HG03520 (cell line): ENCODE results near the gene GLB1L.
"Not testable (repeated sequence)": the region's sequence is repeated elsewhere in the genome, so short reads cannot be mapped to it uniquely, and the experiment has no call there.

Experiments
- ATAC-seq: cut with Tn5 transposase; IDR thresholded peaks from one replicate; pipeline ENCODE4 v1.9.1; 2021; ENCODE audit warnings: mild to moderate bottlenecking, moderate library complexity; ENCODE audit not compliant: unreplicated experiment

GLB1L gene

GRCh38 chr2:219281588-219281987 lies 36.3 kb upstream of the GLB1L start:
- no peak for ATAC-seq

DNA sequence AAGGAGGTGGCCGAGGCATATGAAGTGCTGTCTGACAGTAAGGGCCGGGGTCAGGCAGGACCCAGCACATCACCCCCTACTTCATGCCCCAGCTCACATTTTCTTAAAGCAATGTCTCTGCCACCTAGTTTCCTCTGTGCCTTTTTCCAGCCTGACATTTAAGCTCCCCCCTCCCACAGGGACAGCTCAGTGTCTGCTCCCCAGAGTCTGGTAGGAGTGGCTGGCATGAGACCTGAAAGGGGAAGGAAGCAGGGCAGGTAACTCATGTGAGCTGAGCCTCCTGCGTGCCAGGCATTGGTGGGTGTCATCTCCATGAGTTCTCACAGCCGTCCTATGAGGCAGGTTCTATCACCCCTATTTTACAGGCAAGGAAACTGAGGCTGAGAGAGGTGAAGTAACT lies 35.4 kb upstream of the GLB1L start:
- no peak for ATAC-seq

GRCh38 chr2:219279916-219280516 lies 34.8 kb upstream of the GLB1L start:
- ATAC-seq: no peak

DNA sequence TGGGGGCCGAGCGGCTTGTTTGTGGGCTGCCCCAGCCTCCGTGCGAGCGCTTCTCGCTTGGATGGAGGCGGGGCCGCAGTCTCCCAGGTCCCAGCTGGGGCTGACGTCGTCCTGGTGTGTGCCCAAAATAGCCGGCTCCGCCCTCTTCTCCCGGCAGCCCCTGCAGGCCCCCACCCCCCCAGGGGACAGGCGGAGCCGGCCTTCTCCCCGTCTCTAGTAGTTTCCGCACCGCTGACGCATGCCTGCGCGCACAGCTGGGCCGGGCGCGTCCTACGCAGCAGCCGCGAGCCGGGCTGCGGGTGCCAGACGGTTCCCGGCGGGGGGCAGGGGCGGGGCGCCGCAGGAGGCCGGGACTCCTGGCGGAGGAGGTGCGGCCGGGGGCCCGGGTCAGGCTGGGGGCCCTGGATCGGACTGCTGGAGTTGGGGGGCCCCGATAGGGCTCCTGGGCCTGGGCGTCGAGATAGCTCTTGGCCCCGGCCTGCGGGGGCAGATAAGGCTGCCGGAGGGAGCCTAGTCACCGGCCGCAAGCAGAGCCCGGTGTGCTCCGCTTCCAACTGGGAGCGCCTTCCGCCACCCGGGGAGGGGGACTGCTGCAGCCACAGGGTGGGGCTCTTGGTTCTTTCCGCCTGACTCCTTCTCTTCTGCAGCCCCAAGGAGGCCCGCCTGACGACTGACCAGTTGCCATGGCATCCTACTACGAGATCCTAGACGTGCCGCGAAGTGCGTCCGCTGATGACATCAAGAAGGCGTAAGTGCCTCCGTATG lies 34.1 kb upstream of the GLB1L start, which contains the start of gene DNAJB2:
Gene DNAJB2 (plus strand): TSS at position 216 of the 765 bp plus-strand sequence. CDS start 468 bp downstream, at position 684.
- peak; percentile 85 for ATAC-seq

GRCh38 chr2:219278655-219279150 lies 33.5 kb upstream of the GLB1L start:
- ATAC-seq: no peak

DNA sequence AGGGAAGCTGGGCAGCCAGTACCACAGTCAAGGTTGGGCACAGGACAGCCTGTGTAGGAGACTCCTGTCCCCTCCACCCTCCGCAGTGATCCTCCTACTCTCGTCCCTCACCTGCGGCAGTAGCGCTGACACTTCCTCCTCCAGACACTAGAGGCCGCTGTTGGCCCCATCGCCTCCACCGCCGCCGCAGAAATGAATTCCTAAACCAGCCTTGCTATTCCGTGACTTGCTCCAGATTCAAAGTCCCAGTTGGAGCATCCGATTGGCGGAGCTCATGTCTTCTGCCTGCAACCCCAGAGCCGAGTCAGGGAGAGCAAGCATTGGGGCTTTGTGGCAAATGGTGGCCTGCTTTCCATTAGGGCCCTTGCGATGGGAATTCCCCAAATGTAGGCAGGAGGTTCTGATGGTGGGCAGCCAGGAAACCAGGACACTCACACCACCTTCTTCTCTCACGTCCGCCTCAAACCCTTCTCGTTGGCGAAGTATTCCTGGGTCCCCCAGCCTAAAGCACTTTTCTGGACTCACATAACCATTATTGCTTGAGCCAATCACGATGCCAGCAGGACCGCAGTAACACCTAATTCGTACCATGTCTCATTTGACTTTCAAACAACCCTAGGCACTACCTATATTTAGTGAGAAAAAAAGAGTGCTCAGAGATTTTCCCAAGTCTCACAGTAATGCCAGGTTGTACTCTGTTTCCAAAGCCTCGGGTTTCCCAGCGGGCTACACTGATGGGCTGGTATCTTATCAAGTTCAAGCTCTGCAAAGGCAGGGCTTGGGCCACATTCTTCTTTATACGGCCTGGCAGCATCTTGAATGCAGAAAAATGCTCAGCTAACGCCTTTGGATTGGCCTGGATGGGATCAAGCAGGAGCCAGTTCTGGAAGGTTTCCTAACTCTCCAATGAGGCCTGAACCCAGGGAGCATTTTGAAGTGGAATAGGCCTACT lies 32.7 kb upstream of the GLB1L start:
- peak; percentile 24 for ATAC-seq

GRCh38 chr2:219274361-219274921 lies 29.2 kb upstream of the GLB1L start:
- ATAC-seq: no peak

- ATAC-seq: no peak
Measured at GRCh38 chr2:219273937-219274336, 28.7 kb upstream of the GLB1L start.

DNA sequence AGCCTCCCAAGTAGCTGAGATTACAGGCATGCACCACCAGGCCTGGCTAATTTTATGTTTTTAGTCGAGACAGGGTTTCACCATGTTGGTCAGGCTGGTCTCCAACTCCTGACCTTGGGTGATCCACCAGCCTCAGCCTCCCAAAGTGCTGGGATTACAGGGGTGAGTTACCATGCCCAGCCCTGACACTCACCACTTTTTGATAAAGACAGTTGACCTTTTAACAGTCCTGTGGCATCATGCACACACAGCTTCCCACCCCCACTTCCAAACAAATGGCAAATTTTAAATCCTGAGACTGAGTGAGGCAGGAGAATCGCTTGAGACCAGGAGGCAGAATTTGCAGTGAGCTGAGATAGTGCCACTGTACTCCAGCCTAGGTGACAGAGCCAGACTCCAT lies 27.8 kb upstream of the GLB1L start:
- no peak for ATAC-seq

- no peak for ATAC-seq
Measured at GRCh38 chr2:219272356-219272755, 27.1 kb upstream of the GLB1L start.

- no peak for ATAC-seq
Measured at GRCh38 chr2:219271021-219271420, 25.8 kb upstream of the GLB1L start.

- ATAC-seq: no peak
Measured at GRCh38 chr2:219270055-219270372, 24.8 kb upstream of the GLB1L start.

DNA sequence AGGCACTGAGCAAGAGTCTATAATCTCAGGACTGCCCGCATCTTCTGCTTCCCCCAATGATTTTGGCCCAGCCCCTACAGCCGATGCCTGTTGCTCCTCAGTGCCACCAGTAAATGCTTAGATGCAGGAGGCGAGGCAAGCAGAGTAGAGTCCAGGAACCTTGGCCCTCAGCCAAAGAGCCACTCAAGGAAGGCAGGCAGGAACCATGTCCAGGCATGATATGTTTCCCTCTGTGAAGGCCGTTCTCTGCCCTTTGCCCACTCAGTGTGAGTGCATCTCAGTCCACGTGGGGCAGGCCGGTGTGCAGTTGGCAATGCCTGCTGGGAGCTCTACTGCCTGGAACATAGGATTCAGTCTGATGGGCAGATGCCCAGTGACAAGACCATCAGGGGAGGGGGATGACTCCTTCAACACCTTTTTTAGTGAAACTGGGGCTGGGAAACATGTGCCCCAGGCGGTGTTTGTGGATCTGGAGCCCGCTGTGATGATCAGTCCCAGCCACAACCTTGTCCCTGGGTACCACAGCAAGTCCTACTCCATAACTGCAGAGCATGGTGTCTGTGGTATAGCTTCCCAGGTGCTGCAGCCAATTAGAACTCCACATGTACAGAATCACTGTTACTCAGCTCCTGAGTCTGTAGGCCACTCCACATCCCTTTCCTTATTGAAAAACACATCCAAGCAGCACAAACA lies 24.3 kb upstream of the GLB1L start:
- no peak for ATAC-seq

DNA sequence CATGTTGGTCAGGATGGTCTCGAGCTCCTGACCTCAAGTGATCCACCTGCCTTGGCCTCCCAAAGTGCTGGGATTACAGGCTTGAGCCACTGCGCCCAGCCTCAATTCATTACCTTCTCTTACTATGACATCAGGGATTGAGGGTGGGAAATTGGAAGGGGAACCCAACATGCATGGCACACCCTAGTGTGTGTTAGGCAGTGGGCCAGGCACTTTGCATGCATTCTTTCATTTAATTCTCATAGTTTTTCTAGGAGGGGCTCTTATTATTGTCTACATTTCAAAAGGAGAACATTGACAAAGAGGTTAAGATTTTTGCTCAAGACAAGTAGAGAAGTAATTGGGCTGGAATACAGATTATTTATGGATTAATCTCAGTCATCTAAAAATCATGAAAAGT lies 23.1 kb upstream of the GLB1L start:
- ATAC-seq: no peak

DNA sequence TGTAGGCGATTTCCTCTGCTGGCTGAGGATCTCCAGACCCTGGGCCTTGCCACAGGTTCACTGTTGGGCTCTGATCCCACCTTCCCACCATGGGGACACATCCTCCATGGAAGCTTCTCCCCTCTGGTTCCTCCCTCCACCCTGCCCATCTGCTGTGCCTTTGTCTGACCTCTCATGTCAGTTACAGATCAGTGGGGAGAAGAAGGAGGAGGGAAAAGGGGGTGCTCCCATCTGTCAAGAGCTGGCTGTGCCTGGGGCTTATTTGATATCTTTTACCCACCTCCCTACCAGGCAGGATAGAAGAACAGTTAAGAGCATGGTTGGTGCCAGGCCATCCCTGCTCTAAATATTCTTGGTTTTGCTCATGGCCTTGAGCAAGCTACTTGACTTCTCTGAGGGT lies 21.6 kb upstream of the GLB1L start:
- no peak for ATAC-seq

DNA sequence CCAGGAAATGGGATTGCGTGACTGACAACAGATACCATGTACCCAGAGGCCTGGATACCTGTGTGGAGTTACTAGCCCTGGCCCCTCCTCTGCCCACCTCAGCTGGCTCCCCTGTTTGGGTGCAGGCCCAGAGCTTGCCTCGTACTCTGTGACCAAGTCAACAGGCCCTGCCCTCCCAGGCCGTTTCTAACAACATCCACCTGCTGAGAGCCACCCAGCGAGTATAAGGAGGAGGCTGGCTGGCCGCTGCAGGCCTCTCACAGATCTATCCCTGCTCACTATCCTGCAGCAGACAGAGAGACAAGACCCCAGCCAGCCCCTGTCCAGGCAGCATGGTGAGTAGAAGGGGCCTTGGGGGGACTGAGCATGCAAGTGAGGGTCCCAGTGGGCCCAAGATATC lies 21.0 kb upstream of the GLB1L start:
- no peak for ATAC-seq

DNA sequence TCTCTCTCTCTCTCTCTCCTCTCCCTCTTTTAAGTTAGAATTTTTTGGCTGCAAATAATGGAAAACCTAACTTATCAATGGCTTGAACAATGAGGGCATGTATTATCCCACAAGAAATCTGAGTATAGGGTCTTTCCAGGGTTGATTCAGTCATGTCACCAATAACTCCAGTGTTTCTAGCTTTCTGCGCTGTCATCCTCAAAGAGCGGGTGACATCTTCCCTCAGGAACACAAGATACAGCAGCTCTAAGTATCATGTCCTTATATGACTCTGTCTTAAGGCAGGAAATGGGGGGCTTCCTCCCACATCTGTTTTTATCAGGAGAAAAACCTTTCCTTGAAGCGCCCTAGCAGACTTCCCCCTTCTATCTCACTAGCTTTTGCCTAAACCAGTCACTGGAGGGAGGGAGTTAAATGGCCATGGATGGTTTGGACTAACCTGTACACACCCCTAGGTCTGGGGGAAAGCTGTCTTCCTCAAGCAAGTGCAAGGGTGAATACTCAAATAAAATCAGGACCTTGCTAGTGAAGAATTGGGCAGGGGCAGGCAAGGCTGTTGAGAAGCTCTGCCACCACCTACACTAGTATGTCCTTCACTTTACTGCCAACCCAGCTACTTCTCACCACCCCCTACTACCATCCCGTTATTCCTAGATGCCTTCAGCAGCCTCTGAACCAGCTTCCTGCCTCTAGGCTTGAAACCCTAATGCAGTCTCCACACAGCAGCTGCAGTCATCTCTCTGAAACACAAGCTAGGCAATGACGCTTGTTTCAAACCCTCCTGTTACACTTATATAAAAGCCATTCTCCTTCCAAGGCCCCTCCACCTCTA lies 16.0 kb upstream of the GLB1L start:
- no peak for ATAC-seq

DNA sequence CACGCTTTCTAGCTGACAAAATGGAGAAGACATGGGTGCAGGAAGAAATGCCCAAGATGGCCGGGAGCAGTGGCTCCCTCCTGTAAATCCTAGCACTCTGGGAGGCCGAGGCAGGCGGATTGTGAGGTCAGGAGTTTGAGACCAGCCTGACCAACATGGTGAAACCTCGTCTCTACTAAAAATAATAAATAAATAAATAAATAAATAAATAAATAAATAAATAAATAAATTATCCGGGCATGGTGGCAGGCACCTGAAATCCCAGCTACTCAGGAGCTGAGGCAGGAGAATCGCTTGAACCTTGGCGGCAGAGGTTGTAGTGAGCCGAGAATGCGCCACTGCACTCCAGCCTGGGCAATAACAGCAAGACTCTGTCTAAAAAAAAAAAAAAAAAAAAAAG lies 13.7 kb upstream of the GLB1L start:
- not testable (repeated sequence) for ATAC-seq

DNA sequence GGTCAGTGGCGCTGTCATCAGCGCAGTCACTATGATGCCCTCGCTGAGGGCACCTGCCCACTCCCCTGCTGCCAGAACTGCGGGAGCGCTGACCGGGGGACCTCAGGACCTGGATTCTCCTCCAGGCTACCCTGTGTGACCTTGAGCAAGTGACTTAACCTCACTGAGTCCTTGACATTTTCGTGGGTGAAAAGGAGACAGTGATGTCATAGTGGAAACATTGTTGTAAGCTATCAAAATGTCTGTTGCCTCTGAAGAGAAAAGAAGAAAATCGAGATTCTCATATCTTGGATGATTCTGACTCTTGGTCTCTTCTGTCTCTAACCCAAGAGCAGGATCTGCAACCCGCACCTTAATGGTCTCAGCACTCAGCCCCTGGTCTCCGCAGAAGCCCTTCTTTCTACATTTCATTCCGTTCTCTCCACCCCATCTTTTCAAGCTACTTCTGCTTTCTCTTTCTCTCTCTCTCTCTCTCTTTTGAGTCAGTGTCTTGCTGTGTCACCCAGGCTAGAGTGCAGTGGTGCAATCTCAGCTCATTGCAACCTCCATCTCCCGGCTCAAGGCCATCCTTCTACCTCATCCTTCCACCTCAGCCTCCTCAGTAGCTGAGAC lies 9.5 kb upstream of the GLB1L start:
- peak; percentile 18 for ATAC-seq
